ENCODE data around the gene TMEM151B.

DNA sequence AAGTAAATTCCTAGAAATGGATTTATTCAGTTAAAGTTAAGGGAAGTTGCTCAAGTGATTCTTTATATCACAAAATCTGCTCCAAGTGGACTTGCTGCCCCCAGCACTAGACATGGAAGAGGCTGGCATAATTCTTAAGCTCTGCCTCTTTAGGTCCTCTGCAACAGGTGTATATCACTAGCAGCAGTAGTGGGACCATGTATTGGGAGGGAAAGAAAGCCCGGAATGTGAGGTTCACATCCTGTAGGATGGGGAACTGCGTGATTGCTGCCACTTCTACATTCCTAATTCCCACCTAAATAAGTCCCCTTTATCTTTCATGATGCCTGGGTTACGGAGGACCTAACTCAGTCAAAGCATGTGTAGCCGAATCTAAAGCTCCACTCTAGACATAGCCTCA is 85.4 kb downstream of the TMEM151B start:
- TF ChIP-seq, protein P1, sequence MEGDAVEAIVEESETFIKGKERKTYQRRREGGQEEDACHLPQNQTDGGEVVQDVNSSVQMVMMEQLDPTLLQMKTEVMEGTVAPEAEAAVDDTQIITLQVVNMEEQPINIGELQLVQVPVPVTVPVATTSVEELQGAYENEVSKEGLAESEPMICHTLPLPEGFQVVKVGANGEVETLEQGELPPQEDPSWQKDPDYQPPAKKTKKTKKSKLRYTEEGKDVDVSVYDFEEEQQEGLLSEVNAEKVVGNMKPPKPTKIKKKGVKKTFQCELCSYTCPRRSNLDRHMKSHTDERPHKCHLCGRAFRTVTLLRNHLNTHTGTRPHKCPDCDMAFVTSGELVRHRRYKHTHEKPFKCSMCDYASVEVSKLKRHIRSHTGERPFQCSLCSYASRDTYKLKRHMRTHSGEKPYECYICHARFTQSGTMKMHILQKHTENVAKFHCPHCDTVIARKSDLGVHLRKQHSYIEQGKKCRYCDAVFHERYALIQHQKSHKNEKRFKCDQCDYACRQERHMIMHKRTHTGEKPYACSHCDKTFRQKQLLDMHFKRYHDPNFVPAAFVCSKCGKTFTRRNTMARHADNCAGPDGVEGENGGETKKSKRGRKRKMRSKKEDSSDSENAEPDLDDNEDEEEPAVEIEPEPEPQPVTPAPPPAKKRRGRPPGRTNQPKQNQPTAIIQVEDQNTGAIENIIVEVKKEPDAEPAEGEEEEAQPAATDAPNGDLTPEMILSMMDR (IDR thresholded peaks at IDR 0.05) = no peak
- no peak for TF ChIP-seq POLR2A (IDR thresholded peaks at IDR 0.05)
